Measurements from ENCODE around the gene XKR3. TPM values are rescaled to one million over a fixed set of nuclear protein-coding genes. Genes with fewer than 3 reads are reported as not detected.

The XKR3 gene
- total and polyA plus RNA-seq, 2 of the 8 experiments (the other 6 are each of a cell fraction or from before 2014, with no cell fraction given), result 0.17 TPM; not detected in 1

DNA sequence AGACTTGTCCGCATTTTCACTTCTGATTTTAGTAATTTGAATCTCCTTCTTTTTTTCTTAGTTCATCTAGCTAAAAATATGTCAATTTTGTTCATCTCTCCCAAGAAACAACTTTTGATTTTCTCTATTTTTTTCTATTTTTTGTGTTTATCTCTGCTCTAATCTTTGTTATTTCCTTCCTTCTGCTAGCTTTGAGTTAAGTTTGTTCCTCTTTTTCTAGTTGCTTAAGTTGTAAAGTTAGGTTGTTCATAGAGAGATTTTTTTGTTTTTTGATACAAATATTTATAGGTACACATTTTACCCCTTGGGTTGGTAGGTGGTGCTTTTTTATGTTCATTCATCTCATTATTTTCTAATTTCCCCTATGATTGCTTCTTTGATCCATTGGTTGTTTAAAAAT is 22.1 kb upstream of the XKR3 start (continued):
- TF ChIP-seq, protein P1, sequence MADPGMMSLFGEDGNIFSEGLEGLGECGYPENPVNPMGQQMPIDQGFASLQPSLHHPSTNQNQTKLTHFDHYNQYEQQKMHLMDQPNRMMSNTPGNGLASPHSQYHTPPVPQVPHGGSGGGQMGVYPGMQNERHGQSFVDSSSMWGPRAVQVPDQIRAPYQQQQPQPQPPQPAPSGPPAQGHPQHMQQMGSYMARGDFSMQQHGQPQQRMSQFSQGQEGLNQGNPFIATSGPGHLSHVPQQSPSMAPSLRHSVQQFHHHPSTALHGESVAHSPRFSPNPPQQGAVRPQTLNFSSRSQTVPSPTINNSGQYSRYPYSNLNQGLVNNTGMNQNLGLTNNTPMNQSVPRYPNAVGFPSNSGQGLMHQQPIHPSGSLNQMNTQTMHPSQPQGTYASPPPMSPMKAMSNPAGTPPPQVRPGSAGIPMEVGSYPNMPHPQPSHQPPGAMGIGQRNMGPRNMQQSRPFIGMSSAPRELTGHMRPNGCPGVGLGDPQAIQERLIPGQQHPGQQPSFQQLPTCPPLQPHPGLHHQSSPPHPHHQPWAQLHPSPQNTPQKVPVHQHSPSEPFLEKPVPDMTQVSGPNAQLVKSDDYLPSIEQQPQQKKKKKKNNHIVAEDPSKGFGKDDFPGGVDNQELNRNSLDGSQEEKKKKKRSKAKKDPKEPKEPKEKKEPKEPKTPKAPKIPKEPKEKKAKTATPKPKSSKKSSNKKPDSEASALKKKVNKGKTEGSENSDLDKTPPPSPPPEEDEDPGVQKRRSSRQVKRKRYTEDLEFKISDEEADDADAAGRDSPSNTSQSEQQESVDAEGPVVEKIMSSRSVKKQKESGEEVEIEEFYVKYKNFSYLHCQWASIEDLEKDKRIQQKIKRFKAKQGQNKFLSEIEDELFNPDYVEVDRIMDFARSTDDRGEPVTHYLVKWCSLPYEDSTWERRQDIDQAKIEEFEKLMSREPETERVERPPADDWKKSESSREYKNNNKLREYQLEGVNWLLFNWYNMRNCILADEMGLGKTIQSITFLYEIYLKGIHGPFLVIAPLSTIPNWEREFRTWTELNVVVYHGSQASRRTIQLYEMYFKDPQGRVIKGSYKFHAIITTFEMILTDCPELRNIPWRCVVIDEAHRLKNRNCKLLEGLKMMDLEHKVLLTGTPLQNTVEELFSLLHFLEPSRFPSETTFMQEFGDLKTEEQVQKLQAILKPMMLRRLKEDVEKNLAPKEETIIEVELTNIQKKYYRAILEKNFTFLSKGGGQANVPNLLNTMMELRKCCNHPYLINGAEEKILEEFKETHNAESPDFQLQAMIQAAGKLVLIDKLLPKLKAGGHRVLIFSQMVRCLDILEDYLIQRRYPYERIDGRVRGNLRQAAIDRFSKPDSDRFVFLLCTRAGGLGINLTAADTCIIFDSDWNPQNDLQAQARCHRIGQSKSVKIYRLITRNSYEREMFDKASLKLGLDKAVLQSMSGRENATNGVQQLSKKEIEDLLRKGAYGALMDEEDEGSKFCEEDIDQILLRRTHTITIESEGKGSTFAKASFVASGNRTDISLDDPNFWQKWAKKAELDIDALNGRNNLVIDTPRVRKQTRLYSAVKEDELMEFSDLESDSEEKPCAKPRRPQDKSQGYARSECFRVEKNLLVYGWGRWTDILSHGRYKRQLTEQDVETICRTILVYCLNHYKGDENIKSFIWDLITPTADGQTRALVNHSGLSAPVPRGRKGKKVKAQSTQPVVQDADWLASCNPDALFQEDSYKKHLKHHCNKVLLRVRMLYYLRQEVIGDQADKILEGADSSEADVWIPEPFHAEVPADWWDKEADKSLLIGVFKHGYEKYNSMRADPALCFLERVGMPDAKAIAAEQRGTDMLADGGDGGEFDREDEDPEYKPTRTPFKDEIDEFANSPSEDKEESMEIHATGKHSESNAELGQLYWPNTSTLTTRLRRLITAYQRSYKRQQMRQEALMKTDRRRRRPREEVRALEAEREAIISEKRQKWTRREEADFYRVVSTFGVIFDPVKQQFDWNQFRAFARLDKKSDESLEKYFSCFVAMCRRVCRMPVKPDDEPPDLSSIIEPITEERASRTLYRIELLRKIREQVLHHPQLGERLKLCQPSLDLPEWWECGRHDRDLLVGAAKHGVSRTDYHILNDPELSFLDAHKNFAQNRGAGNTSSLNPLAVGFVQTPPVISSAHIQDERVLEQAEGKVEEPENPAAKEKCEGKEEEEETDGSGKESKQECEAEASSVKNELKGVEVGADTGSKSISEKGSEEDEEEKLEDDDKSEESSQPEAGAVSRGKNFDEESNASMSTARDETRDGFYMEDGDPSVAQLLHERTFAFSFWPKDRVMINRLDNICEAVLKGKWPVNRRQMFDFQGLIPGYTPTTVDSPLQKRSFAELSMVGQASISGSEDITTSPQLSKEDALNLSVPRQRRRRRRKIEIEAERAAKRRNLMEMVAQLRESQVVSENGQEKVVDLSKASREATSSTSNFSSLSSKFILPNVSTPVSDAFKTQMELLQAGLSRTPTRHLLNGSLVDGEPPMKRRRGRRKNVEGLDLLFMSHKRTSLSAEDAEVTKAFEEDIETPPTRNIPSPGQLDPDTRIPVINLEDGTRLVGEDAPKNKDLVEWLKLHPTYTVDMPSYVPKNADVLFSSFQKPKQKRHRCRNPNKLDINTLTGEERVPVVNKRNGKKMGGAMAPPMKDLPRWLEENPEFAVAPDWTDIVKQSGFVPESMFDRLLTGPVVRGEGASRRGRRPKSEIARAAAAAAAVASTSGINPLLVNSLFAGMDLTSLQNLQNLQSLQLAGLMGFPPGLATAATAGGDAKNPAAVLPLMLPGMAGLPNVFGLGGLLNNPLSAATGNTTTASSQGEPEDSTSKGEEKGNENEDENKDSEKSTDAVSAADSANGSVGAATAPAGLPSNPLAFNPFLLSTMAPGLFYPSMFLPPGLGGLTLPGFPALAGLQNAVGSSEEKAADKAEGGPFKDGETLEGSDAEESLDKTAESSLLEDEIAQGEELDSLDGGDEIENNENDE (IDR thresholded peaks at IDR 0.05; ENCODE audit: insufficient replicate concordance, low read length), result no peak
- no peak for TF ChIP-seq SP2 (IDR thresholded peaks at IDR 0.05; ENCODE audit: low read length)
- TF ChIP-seq POLR2A (IDR thresholded peaks at IDR 0.05; ENCODE audit: control extremely low read depth in 1 of 2, low read depth in 2 of 2, low read length in 2 of 2), result no peak
